SK-N-SH (cell line): ENCODE measurements around the gene TANK.

Source experiments
- CTCF ChIP-seq: fragments of 200-600 bp; sonication (generic); IDR thresholded peaks from 2 replicates; pipeline ENCODE4 v1.6.1; 2017; ENCODE audit warnings: antibody characterized with exemption, mild to moderate bottlenecking, moderate library complexity
- EZH2phosphoT487 ChIP-seq: fragments of 200-600 bp; sonication (generic); IDR thresholded peaks from 2 replicates; pipeline ENCODE4 v1.6.1; 2017; ENCODE audit warnings: low read depth, mixed run types, mild to moderate bottlenecking, antibody characterized with exemption, moderate library complexity, borderline replicate concordance
- FOXM1 ChIP-seq: IDR thresholded peaks from 2 replicates; pipeline ENCODE4 v1.4.0; 2012; ENCODE audit warnings: low read depth, mild to moderate bottlenecking
- MAX ChIP-seq: IDR thresholded peaks from 2 replicates; pipeline ENCODE4 v1.4.0; 2012; ENCODE audit warnings: low read depth
- RCOR1 ChIP-seq: fragments of 150-350 bp; IDR thresholded peaks from 2 replicates; pipeline ENCODE4 v1.6.1; 2017; ENCODE audit warnings: antibody characterized with exemption, low read length
- SIN3A ChIP-seq: IDR thresholded peaks from 2 replicates; pipeline ENCODE4 v1.6.1; 2012; ENCODE audit warnings: low read depth, mild to moderate bottlenecking, low read length, moderate library complexity, borderline replicate concordance
- TCF12 ChIP-seq: IDR thresholded peaks from 2 replicates; pipeline ENCODE4 v1.4.0; 2012
- ZBTB33 ChIP-seq: IDR thresholded peaks from 2 replicates; pipeline ENCODE4 v1.4.0; 2012; ENCODE audit warnings: low read depth, borderline replicate concordance
- TF ChIP-seq, protein P1 (sequence below): IDR thresholded peaks from 2 replicates; pipeline ENCODE4; 2012

DNA sequence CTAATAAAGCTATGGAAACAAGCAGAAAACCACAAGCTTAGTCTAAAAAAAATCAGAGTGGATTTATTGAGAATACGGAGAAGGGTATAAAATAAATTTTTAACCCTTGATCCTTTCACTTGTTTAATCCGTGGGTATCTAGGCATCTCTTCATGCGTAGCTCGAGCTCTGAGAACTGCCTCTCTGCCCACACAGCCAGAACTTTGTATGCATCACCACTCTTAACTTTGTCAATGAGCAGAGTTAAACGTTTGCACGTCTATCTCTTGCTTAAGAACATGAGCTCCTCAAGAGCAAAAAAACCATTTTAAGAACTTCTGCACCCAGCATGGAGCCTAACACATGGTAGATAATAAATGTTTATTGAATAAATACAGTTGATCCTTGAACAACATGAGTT, 26.9 kb upstream of the TANK start:
- TF ChIP-seq FOXM1 = no peak
- TF ChIP-seq CTCF = no peak
- TF ChIP-seq, protein P1, sequence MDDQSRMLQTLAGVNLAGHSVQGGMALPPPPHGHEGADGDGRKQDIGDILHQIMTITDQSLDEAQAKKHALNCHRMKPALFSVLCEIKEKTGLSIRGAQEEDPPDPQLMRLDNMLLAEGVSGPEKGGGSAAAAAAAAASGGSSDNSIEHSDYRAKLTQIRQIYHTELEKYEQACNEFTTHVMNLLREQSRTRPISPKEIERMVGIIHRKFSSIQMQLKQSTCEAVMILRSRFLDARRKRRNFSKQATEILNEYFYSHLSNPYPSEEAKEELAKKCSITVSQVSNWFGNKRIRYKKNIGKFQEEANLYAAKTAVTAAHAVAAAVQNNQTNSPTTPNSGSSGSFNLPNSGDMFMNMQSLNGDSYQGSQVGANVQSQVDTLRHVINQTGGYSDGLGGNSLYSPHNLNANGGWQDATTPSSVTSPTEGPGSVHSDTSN = no peak
- TF ChIP-seq ZBTB33 = no peak
- TF ChIP-seq MAX = no peak
- no peak for TF ChIP-seq TCF12
- no peak for TF ChIP-seq RCOR1
- TF ChIP-seq EZH2phosphoT487 = no peak
- no peak for TF ChIP-seq SIN3A
